Activated naive CD8-positive, alpha-beta T cell treated with anti-CD3 and anti-CD28 coated beads for 36 hours (primary cell): ENCODE results near the gene MSX2. TPM values are rescaled to one million over a fixed set of nuclear protein-coding genes. Genes with fewer than 3 reads are reported as not detected.

Experiments
- DNase-seq: peaks from one replicate; pipeline ENCODE4 v3.0.0; 2021
- H3K27ac Mint-ChIP-seq: one replicate; pipeline ENCODE4 v1.8.0; 2022; ENCODE audit warnings: mild to moderate bottlenecking, moderate library complexity, mixed read lengths
- H3K27me3 Mint-ChIP-seq: one replicate; pipeline ENCODE4 v1.8.0; 2022; ENCODE audit warnings: mild to moderate bottlenecking, mixed read lengths
- H3K36me3 Mint-ChIP-seq: one replicate; pipeline ENCODE4 v1.8.0; 2021; ENCODE audit warnings: mild to moderate bottlenecking, mixed read lengths
- H3K4me1 Mint-ChIP-seq: one replicate; pipeline ENCODE4 v1.8.0; 2021; ENCODE audit warnings: mixed read lengths
- H3K4me3 Mint-ChIP-seq: one replicate; pipeline ENCODE4 v1.8.0; 2022; ENCODE audit warnings: mild to moderate bottlenecking, moderate library complexity, mixed read lengths
- H3K9me3 Mint-ChIP-seq: one replicate; pipeline ENCODE4 v1.8.0; 2022; ENCODE audit warnings: mixed read lengths
- total RNA-seq, 2 experiments: library from RNA; stranded (reverse); gene quantifications; one replicate each; pipeline ENCODE4 v1.2.3, GENCODE V29; 2021

The MSX2 gene
- total RNA-seq, 2 experiments from 2014 or later = not detected

DNA sequence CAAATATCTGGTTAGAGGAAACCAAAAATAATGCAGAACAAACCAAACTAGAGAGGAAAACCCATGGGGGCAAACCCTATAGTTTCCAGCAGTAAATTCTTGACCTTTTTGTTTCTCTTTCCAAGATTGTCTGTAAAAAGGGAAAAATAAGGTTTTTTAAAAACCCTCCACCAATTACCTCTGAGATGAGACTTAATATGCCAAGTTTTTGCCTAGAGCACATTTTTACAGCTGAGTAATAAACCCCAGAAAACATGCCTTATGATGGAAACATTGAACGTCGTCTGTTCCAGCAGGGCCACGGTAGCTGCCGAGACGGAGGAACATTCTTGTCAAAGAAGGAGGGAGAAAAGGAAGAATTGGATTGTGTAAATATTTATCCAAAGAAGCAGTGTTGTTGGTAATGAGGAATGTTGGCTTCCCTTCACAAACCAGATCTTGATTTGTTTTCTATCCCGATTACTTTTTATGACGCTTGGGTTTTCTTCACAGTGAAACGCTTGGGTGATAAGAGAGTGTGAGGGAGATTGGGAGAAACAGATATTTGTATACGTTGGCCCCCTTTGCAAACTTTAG, 17.3 kb upstream of the MSX2 start:
- Mint-ChIP-seq H3K4me1 (no peaks in the 10 kb centered on the region), H3K9me3 (no peaks in the 10 kb centered on the region), H3K27ac (no peak overlapping the region), H3K36me3 (no peaks in the 10 kb centered on the region), H3K4me3 (no peak overlapping the region), H3K27me3 (peaks cover 31% of the 10 kb centered on the region)
- DNase-seq = no peak

GRCh38 chr5:174707671-174708070, 16.7 kb upstream of the MSX2 start:
- H3K9me3 Mint-ChIP-seq = no peaks in the 10 kb centered on the region

DNA sequence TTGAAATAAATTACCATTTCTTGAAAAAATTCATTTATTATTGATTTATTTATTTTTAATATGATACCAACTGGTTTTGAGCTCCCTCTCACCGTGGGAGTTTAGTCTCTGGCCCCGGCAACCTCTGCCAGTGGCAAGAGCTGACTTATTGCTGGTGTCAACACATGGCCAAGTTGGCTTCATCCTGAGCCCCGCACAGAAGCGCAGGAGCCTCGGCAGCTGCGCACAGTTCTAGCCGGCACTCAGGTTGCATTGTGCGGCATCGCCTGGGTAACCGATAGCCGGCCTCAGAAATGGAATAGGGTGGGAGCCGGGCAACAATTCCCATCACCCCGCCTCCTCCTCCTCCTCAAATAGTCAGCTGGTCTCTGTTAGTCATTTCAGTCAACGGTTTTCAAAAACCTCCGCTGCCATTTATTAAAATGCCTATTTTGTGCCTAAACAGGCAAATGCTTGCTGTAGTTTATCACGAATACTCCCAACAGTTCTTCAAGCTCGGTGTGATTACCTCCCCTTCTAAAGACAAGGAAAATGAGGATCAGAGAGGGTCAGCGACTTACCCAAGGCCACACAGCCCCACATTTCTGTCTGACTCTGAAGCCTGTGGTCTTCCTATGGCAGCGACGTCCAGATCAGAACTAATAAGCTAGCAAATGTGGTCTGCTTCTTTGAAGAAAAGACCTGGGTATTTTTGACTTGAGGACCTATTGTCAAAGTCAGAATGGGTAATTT, 15.7 kb upstream of the MSX2 start:
- H3K27me3 Mint-ChIP-seq = peaks cover 38% of the 10 kb centered on the region
- DNase-seq = no peak
- H3K27ac Mint-ChIP-seq = no peak overlapping the region
- no peaks in the 10 kb centered on the region for H3K4me1 Mint-ChIP-seq
- no peaks in the 10 kb centered on the region for H3K9me3 Mint-ChIP-seq
- no peak overlapping the region for H3K4me3 Mint-ChIP-seq
- no peaks in the 10 kb centered on the region for H3K36me3 Mint-ChIP-seq

More at GRCh38 chr5:174707671-174708070, 16.7 kb upstream of the MSX2 start:
- Mint-ChIP-seq H3K36me3 (no peaks in the 10 kb centered on the region), H3K27ac (no peak overlapping the region), H3K4me1 (no peaks in the 10 kb centered on the region), H3K27me3 (peaks cover 36% of the 10 kb centered on the region), H3K4me3 (no peak overlapping the region)
- DNase-seq = no peak

- Mint-ChIP-seq H3K36me3 (no peaks in the 10 kb centered on the region), H3K9me3 (no peaks in the 10 kb centered on the region), H3K4me3 (no peak overlapping the region), H3K4me1 (no peaks in the 10 kb centered on the region), H3K27ac (no peak overlapping the region), H3K27me3 (peaks cover 62% of the 10 kb centered on the region)
- no peak for DNase-seq
Measured at GRCh38 chr5:174714751-174715150, 9.6 kb upstream of the MSX2 start.

DNA sequence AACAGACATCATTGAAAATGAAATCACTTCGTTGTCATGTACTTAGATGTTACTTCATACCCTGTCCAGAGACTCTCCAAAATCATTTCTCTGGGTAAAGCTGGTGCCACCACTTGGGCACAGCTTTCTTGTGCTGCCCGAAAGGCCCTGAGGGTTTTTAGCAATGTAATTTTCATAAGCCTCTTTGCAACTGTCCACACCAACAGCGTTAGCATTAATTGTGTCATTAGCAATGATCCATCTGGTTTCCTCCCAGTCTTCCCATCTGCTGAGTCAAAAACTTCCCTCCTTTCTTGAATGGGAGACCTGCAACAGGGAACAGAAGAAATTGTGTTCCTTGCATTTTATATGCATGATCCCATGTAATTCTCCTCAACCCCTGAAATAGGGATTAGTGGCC, 8.6 kb upstream of the MSX2 start:
- Mint-ChIP-seq H3K36me3 (no peaks in the 10 kb centered on the region), H3K27me3 (peaks cover 65% of the 10 kb centered on the region), H3K9me3 (no peaks in the 10 kb centered on the region), H3K4me1 (no peaks in the 10 kb centered on the region), H3K27ac (no peak overlapping the region), H3K4me3 (no peak overlapping the region)
- no peak for DNase-seq

DNA sequence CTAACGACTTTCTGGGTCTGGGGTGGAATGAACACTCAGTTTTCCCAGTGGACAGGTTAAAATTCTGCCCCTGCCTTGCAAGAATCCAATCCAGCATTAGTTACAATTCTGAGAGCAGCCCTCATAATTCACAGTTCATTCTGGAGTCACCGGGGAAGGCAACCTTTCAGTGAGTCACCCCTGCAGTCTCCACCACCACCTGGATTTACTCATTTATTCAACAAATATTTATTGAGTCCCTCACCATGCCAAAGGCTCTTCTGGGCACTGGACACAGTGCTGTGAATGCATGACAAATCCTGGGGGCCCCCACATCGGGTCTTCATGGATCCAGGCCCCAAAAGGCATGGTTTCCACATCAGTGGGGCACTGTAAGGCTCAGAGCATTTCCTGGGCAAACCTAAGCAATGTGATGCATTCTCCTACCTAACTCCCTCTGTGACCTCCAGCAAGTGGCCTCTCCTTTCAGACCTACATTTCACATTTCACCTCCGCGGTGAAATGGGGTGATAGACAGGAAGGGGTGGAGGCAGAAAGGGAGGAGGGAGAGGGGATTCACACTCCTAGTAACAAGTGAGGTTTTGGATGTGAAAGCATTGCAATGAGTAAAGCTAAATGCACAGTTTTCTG, 6.4 kb upstream of the MSX2 start:
- Mint-ChIP-seq H3K36me3 (no peaks in the 10 kb centered on the region), H3K9me3 (no peaks in the 10 kb centered on the region), H3K27me3 (peaks cover 77% of the 10 kb centered on the region), H3K27ac (no peak overlapping the region), H3K4me1 (peaks cover 5% of the 10 kb centered on the region), H3K4me3 (no peak overlapping the region)
- no peak for DNase-seq

DNA sequence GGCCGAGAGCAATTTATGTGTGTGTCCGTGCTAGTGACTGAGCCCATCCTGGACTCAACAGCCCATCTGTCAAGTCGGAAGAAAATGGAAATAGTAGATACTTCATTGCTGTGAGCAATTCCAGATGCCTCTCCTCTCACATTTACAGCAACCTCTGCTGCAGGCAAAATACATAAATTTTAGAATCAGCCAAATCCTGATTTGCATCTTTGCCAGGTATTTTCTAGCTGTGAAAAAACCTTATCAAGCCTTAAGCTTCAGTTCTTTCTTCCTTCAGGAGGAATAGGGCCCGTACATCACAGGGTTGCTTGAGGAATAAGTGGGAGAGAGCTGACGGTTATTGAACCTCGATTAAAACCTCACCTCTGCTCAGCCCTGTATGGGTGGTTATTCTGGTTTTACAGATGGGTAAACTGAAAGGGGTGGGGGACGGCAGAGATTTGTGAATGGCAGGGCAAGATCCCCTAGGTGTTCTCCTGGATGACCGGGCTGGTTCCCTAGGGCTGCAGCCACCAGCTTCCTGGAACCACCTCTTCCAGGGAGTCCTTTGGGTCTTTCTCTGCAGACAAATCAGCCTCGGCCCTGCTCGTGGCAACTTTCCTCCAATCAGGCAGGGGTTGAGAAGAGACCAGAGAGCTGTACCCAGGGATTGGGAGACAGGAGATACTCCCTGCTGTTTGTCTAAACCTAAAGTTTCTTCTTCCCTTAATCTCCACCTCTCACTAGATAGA, 5.3 kb upstream of the MSX2 start:
- no peaks in the 10 kb centered on the region for H3K36me3 Mint-ChIP-seq
- H3K27me3 Mint-ChIP-seq = peaks cover 84% of the 10 kb centered on the region
- no peak overlapping the region for H3K4me3 Mint-ChIP-seq
- no peak for DNase-seq
- peaks cover 10% of the 10 kb centered on the region for H3K4me1 Mint-ChIP-seq
- H3K27ac Mint-ChIP-seq = no peak overlapping the region
- H3K9me3 Mint-ChIP-seq = peaks cover 1% of the 10 kb centered on the region

DNA sequence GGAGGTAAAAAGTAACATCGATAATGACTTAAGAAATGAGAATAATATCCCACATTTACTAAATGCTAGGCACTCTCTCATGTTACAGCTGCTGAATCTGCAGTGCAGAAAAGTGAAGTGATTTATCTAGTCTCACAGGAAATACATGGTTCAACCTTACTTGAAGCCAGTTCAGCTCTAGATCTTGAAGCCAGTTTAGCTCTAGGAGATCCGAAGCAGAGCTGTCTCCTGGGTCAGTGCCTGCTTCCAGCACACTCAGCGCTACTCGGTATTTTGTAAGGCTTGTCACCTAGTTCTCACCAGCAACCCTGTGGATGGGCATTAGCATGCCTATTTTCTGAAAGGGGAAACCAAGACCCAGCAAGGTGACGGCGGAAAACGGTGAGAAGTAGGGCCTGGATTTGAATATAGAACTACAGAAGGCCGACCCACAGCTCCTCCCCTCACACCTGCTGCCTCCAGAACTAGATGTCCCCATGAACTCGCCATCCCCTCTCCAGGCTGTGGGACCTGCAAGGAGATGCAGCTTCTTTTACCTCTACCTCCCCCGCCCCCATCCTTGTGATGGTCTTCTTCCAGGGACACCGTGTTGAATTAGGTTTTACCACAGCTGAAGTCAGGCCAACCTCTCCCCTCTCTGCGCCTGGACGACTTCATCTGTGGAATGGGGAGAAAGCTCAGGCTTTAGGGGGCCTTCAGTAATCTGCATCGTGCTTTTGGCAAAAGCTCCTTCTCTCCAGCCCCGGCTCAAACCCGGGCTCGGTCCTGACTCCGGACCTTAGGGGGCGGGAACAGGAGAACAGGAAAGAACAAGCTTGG, 4.4 kb upstream of the MSX2 start:
- peaks cover 92% of the 10 kb centered on the region for H3K27me3 Mint-ChIP-seq
- no peak overlapping the region for H3K27ac Mint-ChIP-seq
- H3K9me3 Mint-ChIP-seq = peaks cover 1% of the 10 kb centered on the region
- H3K36me3 Mint-ChIP-seq = no peaks in the 10 kb centered on the region
- peaks cover 12% of the 10 kb centered on the region for H3K4me1 Mint-ChIP-seq
- no peak overlapping the region for H3K4me3 Mint-ChIP-seq
- DNase-seq = no peak

DNA sequence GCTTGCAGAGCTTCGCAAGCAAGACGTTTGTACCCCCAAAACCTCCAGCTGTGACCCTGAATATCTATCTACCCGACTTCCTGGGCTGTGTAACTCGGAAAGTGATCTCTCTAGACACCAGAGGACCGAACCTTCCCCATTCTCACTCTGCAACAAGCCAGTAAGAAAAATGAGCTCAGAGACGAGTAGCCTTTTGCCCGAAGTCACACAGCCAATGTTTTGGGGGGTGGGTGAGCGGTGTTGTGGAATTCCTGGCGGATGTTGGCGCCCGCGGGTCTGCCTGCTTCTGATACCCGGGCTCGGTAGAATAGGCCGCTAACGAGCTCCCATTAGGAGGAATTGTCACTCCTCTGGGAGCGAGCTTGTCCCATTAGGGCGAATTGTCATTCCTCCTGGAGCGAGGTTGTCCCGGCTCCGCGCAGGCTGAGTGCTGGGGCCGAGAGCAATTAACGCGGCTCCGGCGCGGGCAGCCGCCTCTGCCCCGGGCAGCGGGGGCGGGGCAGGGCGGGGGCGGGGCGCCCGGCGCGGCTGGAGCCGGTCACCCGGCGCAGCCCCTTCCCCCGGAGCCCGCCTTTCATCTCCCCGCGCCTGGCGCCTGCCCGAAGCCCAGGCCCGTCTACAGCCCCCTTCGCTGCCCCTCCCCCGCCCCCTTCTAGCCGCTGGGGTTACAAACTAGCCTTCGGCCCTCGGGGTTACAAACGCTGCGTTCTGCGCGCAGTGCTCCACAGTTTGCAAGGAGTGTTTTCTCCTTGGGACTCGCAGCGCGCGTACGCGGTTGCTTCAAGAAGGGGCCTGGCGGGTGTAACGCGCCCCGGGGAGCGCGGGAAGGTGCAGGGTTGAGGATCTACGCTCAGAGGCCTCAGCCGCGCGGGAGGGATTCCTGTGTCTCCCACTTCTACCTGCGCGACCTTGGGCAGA, 3.5 kb upstream of the MSX2 start:
- Mint-ChIP-seq H3K4me3 (no peak overlapping the region), H3K27ac (no peak overlapping the region), H3K4me1 (peaks cover 12% of the 10 kb centered on the region), H3K9me3 (peaks cover 1% of the 10 kb centered on the region), H3K36me3 (no peaks in the 10 kb centered on the region), H3K27me3 (peaks cover 95% of the 10 kb centered on the region)
- no peak for DNase-seq

DNA sequence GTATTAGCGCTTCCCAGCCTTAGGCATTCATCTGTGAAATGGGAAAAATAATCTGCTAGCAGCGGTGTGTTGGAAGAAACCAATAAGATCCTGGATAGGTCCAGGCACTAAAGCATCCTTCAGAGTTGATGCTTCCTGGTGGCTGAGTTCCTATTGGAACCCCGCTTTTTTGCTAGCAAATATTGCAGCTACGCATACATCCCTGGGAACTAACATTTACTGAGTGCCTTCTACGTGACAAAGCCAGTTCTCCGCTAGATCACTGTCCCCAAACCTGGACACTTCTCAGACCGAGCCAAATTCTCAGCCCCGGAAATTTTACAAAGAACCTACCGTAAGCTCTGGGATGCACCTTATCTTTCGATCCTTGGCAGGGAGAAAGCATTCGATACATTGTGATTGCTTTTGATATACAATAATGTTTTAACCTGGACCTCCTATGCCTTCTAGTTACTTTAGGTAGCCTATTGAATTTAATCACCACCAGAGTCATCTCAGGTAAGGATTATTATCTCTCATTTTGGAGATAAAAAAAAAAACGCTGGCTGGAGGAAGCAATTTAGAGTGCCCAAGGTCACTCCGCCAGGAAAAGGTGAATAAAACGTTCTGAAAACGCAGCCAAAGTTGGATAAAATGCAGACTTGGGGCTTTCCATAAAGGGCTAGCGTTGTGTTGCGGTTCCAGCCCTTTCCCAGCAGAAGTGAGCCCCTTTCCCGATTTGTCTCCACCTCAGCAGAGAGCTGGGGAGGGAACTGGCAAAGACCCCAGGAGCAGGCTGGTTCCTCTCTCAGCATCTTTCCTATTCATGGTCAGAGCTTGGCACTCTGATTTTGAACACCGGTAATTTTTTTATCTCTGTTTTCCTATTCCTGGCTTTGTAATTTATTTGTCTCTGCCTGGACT, 2.6 kb upstream of the MSX2 start:
- no peak overlapping the region for H3K4me3 Mint-ChIP-seq
- no peaks in the 10 kb centered on the region for H3K36me3 Mint-ChIP-seq
- H3K27me3 Mint-ChIP-seq = peaks cover 96% of the 10 kb centered on the region
- no peak for DNase-seq
- H3K4me1 Mint-ChIP-seq = peaks cover 12% of the 10 kb centered on the region
- H3K27ac Mint-ChIP-seq = no peak overlapping the region
- H3K9me3 Mint-ChIP-seq = peaks cover 1% of the 10 kb centered on the region

DNA sequence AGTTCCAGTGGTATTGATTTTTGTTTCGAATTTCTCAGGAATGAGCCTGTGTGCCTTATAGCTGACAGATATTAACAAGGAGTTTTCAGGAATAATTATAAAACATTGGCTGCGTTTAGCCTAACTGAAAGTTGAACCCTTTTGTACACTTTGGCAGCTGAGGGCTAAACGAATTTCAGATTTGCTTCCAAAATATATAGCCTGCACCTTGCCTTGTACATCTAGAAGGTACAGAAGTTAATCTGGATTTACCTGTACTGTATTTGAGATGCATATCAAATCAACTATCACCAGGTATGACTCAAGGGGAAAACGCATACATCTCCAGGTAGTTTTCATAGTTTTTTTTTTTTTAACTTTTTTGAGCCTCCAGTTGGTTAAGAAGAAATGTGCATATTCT, 1.9 kb upstream of the MSX2 start:
- Mint-ChIP-seq H3K27ac (no peak overlapping the region), H3K9me3 (peaks cover 1% of the 10 kb centered on the region), H3K4me3 (no peak overlapping the region), H3K36me3 (no peaks in the 10 kb centered on the region), H3K27me3 (peaks cover 96% of the 10 kb centered on the region), H3K4me1 (peaks cover 12% of the 10 kb centered on the region)
- no peak for DNase-seq

DNA sequence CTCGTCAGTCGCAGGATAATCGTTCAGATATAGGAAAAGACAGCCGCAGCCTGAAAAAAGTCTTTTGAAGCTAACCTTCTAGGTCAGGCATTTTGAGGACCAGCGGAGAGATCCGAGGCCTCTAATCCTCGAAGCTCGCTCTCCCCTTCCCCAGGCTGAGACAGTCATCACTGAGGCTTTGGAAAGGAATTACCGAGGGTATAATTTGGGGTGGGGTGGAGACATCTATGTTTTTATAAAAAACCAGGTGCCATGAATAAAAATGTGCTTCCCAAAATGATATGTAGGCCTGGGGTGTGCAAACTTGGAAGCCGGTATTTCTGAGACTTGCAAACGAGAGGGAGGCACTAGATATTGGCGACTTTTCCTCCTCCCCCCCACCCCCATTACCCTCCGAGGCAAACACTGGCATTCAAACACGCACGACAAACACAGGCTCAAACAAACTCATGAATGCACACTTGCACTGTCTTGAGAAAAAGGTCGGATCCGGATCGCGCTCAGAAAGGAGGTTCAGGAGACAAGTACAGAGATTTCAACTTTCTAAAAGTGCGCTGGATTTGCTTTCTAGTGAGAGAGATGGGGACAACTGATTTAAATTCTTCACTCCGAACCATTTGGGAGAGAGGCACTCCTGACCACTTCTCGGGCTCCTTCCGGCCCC, 935 bp upstream of the MSX2 start:
- no peak overlapping the region for H3K27ac Mint-ChIP-seq
- peaks cover 12% of the 10 kb centered on the region for H3K4me1 Mint-ChIP-seq
- no peaks in the 10 kb centered on the region for H3K36me3 Mint-ChIP-seq
- peaks cover 96% of the 10 kb centered on the region for H3K27me3 Mint-ChIP-seq
- DNase-seq = no peak
- H3K9me3 Mint-ChIP-seq = peaks cover 1% of the 10 kb centered on the region
- peak overlapping the region; percentile 69 for H3K4me3 Mint-ChIP-seq
